H1 (cell line): Measurements from ENCODE around the gene HS3ST3B1. TPM values are rescaled to one million over a fixed set of nuclear protein-coding genes. Genes with fewer than 3 reads are reported as not detected.

ENCODE experiments used
- CTCF ChIA-PET: fragments of 300-600 bp; sonication (Branson Sonifier 250); formaldehyde crosslinking; loops from one replicate; lab custom pipeline; 2021; ENCODE audit not compliant: partially characterized antibody; lab: Charles Lee
- POLR2A ChIA-PET: fragments of 300-600 bp; sonication (Branson Sonifier 250); formaldehyde crosslinking; loops from one replicate; lab custom pipeline; 2021; ENCODE audit warnings: inconsistent platforms; ENCODE audit not compliant: partially characterized antibody; lab: Charles Lee
- DNase-seq, 2 experiments: peaks; one replicate each; pipeline versions ENCODE4 v3.0.0 to v3.0.0-alpha.2; 2010 to 2022; ENCODE audit warnings: low spot score in 2 of 2, low read depth in 1 of 2, mixed read lengths in 1 of 2
- FAIRE-seq: peaks from 2 replicates; lab custom pipeline; 2011; peaks lifted over from hg19 to GRCh38; lab: Jason Lieb, UNC
- H2AFZ ChIP-seq: 2 replicates; pipeline ENCODE4 v1.8.1; 2012; ENCODE audit warnings: low read length, inconsistent platforms
- H2AK5ac ChIP-seq: 2 replicates; pipeline ENCODE4 v1.6.1; 2013; ENCODE audit warnings: low read depth, low read length
- H2BK120ac ChIP-seq: replicated peaks from 2 replicates; pipeline ENCODE3; 2013; ENCODE audit warnings: low read depth, low read length, inconsistent platforms
- H2BK12ac ChIP-seq: 2 replicates; pipeline ENCODE4 v1.6.1; 2013; ENCODE audit warnings: low read depth, low read length
- H2BK15ac ChIP-seq: 2 replicates; pipeline ENCODE4 v1.6.1; 2013; ENCODE audit warnings: low read length
- H2BK20ac ChIP-seq: 2 replicates; pipeline ENCODE4 v1.6.1; 2013; ENCODE audit warnings: low read length
- H2BK5ac ChIP-seq: 2 replicates; pipeline ENCODE4 v1.6.1; 2013; ENCODE audit warnings: low read depth, low read length
- H3K14ac ChIP-seq: 2 replicates; pipeline ENCODE4 v1.6.1; 2013; ENCODE audit warnings: inconsistent platforms; ENCODE audit not compliant: insufficient read length
- H3K18ac ChIP-seq: 2 replicates; pipeline ENCODE4 v1.6.1; 2013; ENCODE audit warnings: low read length; ENCODE audit errors: extremely low read depth
- H3K23ac ChIP-seq: 2 replicates; pipeline ENCODE4 v1.6.1; 2013; ENCODE audit warnings: inconsistent platforms; ENCODE audit not compliant: insufficient read length
- H3K23me2 ChIP-seq: 2 replicates; pipeline ENCODE4 v1.6.1; 2013; ENCODE audit warnings: low read depth, low read length
- H3K27ac ChIP-seq: 2 replicates; pipeline ENCODE4 v1.6.1; 2011; ENCODE audit warnings: low read depth, low read length, inconsistent platforms
- H3K27me3 ChIP-seq, 4 experiments: replicated peaks in 1 of 4; 1 replicate in 1 of 4; 2 replicates in 3 of 4; pipeline versions ENCODE4 v1.6.1 to v1.8.1; 2011 to 2013; ENCODE audit warnings: low read length in 3 of 4, mild to moderate bottlenecking in 3 of 4, inconsistent platforms in 2 of 4, mixed read lengths in 2 of 4, moderate library complexity in 1 of 4; ENCODE audit not compliant: control insufficient read depth in 3 of 4, insufficient read depth in 3 of 4; ENCODE audit errors: extremely low read depth in 1 of 4
- H3K36me3 ChIP-seq, 4 experiments: 2 replicates each; pipeline versions ENCODE4 v1.6.1 to v1.8.1; 2011 to 2013; ENCODE audit warnings: mild to moderate bottlenecking in 4 of 4, low read length in 3 of 4, moderate library complexity in 2 of 4, control low read depth in 1 of 4, inconsistent platforms in 1 of 4; ENCODE audit not compliant: insufficient read depth in 4 of 4, control insufficient read depth in 2 of 4
- H3K4ac ChIP-seq: replicated peaks from 2 replicates; pipeline ENCODE3; 2013; ENCODE audit warnings: low read length, low read depth, mixed read lengths, inconsistent platforms; ENCODE audit not compliant: insufficient read length
- H3K4me1 ChIP-seq, 4 experiments: replicated peaks in 1 of 4; 1 replicate in 1 of 4; 2 replicates in 3 of 4; pipeline versions ENCODE4 v1.6.1 to v1.8.1; 2011 to 2013; ENCODE audit warnings: low read length in 3 of 4, inconsistent platforms in 2 of 4, mixed read lengths in 1 of 4; ENCODE audit not compliant: insufficient read depth in 4 of 4, control insufficient read depth in 3 of 4
- H3K4me2 ChIP-seq, 2 experiments: 2 replicates each; pipeline versions ENCODE4 v1.6.1 to v1.8.1; 2011 to 2013; ENCODE audit warnings: low read depth in 2 of 2, low read length in 2 of 2, control low read depth in 1 of 2, inconsistent platforms in 1 of 2, mild to moderate bottlenecking in 1 of 2; ENCODE audit not compliant: insufficient read depth in 1 of 2
- H3K4me3 ChIP-seq, 4 experiments: fragments of 200-600, 300-600 bp in 1 of 4; sonication (generic), shearing (Covaris generic), sonication (Bioruptor Twin) in 1 of 4; 2 replicates each; pipeline versions ENCODE4 v1.5.1 to v1.8.1; 2011 to 2016; ENCODE audit warnings: low read length in 4 of 4, low read depth in 3 of 4, control low read depth in 2 of 4, inconsistent platforms in 2 of 4, mild to moderate bottlenecking in 2 of 4, mixed read lengths in 1 of 4, moderate library complexity in 1 of 4; ENCODE audit not compliant: insufficient read depth in 2 of 4; ENCODE audit errors: extremely low read depth in 1 of 4
- H3K56ac ChIP-seq: replicated peaks from 2 replicates; pipeline ENCODE3; 2013; ENCODE audit warnings: low read depth, mild to moderate bottlenecking, mixed read lengths, low read length, inconsistent platforms; ENCODE audit not compliant: insufficient read length
- H3K79me1 ChIP-seq: 2 replicates; pipeline ENCODE4 v1.6.1; 2013; ENCODE audit warnings: low read depth, low read length, control low read depth
- H3K79me2 ChIP-seq, 2 experiments: 2 replicates each; pipeline versions ENCODE4 v1.6.1 to v1.8.1; 2012 to 2013; ENCODE audit warnings: low read length in 2 of 2, mild to moderate bottlenecking in 2 of 2, inconsistent platforms in 1 of 2; ENCODE audit not compliant: insufficient read depth in 2 of 2, control insufficient read depth in 1 of 2
- H3K9ac ChIP-seq, 4 experiments: replicated peaks in 1 of 4; 1 replicate in 1 of 4; 2 replicates in 3 of 4; pipeline versions ENCODE4 v1.6.1 to v1.8.1; 2011 to 2013; ENCODE audit warnings: low read depth in 3 of 4, low read length in 3 of 4, control low read depth in 2 of 4, mild to moderate bottlenecking in 2 of 4, moderate library complexity in 2 of 4, inconsistent platforms in 1 of 4; ENCODE audit errors: extremely low read depth in 1 of 4
- H3K9me3 ChIP-seq, 2 experiments: 2 replicates each; pipeline versions ENCODE4 v1.6.1 to v1.8.1; 2012 to 2013; ENCODE audit warnings: mild to moderate bottlenecking in 2 of 2, moderate library complexity in 2 of 2, control low read depth in 1 of 2, inconsistent platforms in 1 of 2, low read depth in 1 of 2, low read length in 1 of 2, mixed read lengths in 1 of 2; ENCODE audit not compliant: insufficient read depth in 2 of 2
- H4K20me1 ChIP-seq, 2 experiments: replicated peaks in 1 of 2; 2 replicates each; pipeline versions ENCODE3 to v1.8.1; 2011 to 2013; ENCODE audit warnings: inconsistent platforms in 2 of 2, low read length in 2 of 2, mild to moderate bottlenecking in 1 of 2; ENCODE audit not compliant: insufficient read depth in 2 of 2, control insufficient read depth in 1 of 2
- H4K5ac ChIP-seq: 2 replicates; pipeline ENCODE4 v1.6.1; 2013; ENCODE audit warnings: low read length, low read depth, mixed read lengths, inconsistent platforms; ENCODE audit not compliant: insufficient read length
- H4K8ac ChIP-seq: 2 replicates; pipeline ENCODE4 v1.8.0; 2013; ENCODE audit warnings: mild to moderate bottlenecking, moderate library complexity, low read length, inconsistent platforms; ENCODE audit not compliant: insufficient read depth; ENCODE audit errors: extremely low read depth
- H4K91ac ChIP-seq: replicated peaks from 2 replicates; pipeline ENCODE3; 2013; ENCODE audit warnings: low read length, mixed read lengths, inconsistent platforms; ENCODE audit not compliant: insufficient read length
- GABPA ChIP-seq: IDR thresholded peaks from 2 replicates; pipeline ENCODE4 v1.6.1; 2011; ENCODE audit warnings: mild to moderate bottlenecking, low read length, moderate library complexity, borderline replicate concordance; ENCODE audit not compliant: insufficient read depth
- SIN3A ChIP-seq, 2 experiments: IDR thresholded peaks in 1 of 2; conservative IDR thresholded peaks in 1 of 2; 2 replicates each; pipeline ENCODE4 v1.6.1; 2011 to 2012; ENCODE audit warnings: low read length in 2 of 2, improper control_type of control experiment in 1 of 2, low read depth in 1 of 2, mild to moderate bottlenecking in 1 of 2
- WGBS, 2 experiments: shearing (Covaris generic) in 1 of 2; methylation state at CpG; one replicate each; pipeline versions ENCODE4 v1.1.6 to v1.1.7; 2013 to 2015; ENCODE audit warnings: low lambda C conversion rate in 2 of 2, mixed read lengths in 2 of 2, inconsistent platforms in 1 of 2, low coverage in 1 of 2, missing lambda C conversion rate in 1 of 2; ENCODE audit not compliant: insufficient replicate concordance in 2 of 2, insufficient coverage in 1 of 2, insufficient read length in 1 of 2; ENCODE audit errors: extremely low coverage in 1 of 2, missing lambda C conversion rate in 1 of 2; 5-methylcytosine and 5-hydroxymethylcytosine counted together
- polyA plus RNA-seq, 7 experiments: library from polyadenylated mRNA; depleted of rRNA in 3 of 7; stranded (reverse) in 5 of 7; unstranded in 2 of 7; fragments of >200 nt in 5 of 7; fragments of 200-250 nt in 2 of 7; gene quantifications; 1 replicate in 5 of 7; 2 replicates in 1 of 7; 4 replicates in 1 of 7; pipeline versions ENCODE4 v1.2.1 to v1.2.3, GENCODE V29; 2011 to 2013; ENCODE audit warnings: missing spikeins in 2 of 7, mixed read lengths in 2 of 7
- total RNA-seq: library from RNA; stranded (reverse); fragmentation: NEBNext Ultra II Directional; extraction: Animal tissue kit (Norgen Biotek cat#: 25700); gene quantifications from 2 replicates; pipeline ENCODE4 v1.2.1, GENCODE V29; 2021

Gene HS3ST3B1
- total and polyA plus RNA-seq, 2 of the 8 experiments (the other 6 are each of a cell fraction or from before 2014, with no cell fraction given): 4.7 to 14.4 TPM

DNA sequence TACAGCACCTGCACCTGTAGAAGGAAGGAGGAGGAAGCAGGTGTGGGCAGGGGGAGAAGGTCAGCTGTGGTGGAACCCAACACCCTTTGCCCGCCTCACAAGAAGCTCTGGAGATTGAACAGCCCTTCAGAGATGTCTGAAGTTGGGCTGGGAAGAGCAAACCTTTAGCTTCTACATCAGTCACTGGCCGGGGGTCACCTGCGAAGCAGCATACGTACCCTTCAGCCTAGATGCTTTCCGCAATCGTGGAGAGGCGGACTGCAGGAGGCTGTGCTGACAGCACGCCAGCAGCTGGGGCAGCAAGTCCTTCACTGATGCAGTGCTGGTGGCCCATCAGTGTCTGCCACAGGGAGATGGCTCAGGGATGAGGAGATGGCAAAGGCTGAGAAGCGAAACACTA, 5.2 kb upstream of the HS3ST3B1 start:
- Histone ChIP-seq H2AFZ (no peak overlapping the region), H2BK20ac (no peak overlapping the region), H3K36me3 (no peaks in the 10 kb centered on the region), H2BK15ac (peak overlapping the region; percentile 9; the same call in 1 of the 2 replicates), H3K4me1 (peaks cover 4 to 19% (median 8%) of the 10 kb centered on the region in 4 experiments; a peak in 6 of 7 replicates), H3K23ac (no peak overlapping the region), H3K79me1 (no peaks in the 10 kb centered on the region), H4K20me1 (peaks cover 0 to 2% of the 10 kb centered on the region in 2 experiments), H2AK5ac (no peak overlapping the region), H3K4me2 (no peak overlapping the region; a peak in 1 of 4 replicates), H3K14ac (no peak overlapping the region), H3K27me3 (peaks cover 25 to 57% (median 50%) of the 10 kb centered on the region in 4 experiments), H4K91ac (no peak overlapping the region), H3K9me3 (peaks cover under 1% of the 10 kb centered on the region in 2 experiments; a peak in 2 of 4 replicates), H3K27ac (no peak overlapping the region), H2BK5ac (no peak overlapping the region), H3K4me3 (no peak overlapping the region), H3K4ac (no peak overlapping the region), H2BK120ac (no peak overlapping the region), H3K23me2 (peaks cover 20% of the 10 kb centered on the region; the same call in 1 of the 2 replicates), H3K79me2 (no peaks in the 10 kb centered on the region), H3K56ac (no peak overlapping the region), H4K8ac (no peak overlapping the region), H3K18ac (no peak overlapping the region), H4K5ac (no peak overlapping the region), H3K9ac (no peak overlapping the region), H2BK12ac (no peak overlapping the region)
- DNase-seq (no peak), FAIRE-seq (no peak)
- POLR2A ChIA-PET: interaction anchor here (4.7 kb wide), 1 partner anchor 13 kb away, joined by 22 read pairs; no protein-coding TSS in a partner anchor
- 86% methylated on average over 9 of the region's 9 CpGs; no CpG with 5 or more reads in 1 of the 2 experiments for WGBS, 2 experiments
- CTCF ChIA-PET: interaction anchor here (0.5 to 4.3 kb wide), 12 partner anchors 18 to 653 kb away, joined by 3 to 15 read pairs (median 4); no protein-coding TSS in a partner anchor
- no peak for TF ChIP-seq GABPA
- no peak for TF ChIP-seq SIN3A (conservative IDR thresholded peaks at IDR 0.05 in 1 of 2, IDR thresholded peaks at IDR 0.05 in 1 of 2; ENCODE audit: low read depth in 1 of 2, low read length in 2 of 2)
